Epidermal melanocyte (primary cell): ENCODE data around the gene CLDN6.

Experiments used
- DNase-seq: peaks from one replicate; pipeline ENCODE4 v3.0.0; 2011; ENCODE audit warnings: low spot score; ENCODE audit not compliant: insufficient read length

The CLDN6 gene

GRCh38 chr16:2971985-2972784 is 45.8 kb downstream of the CLDN6 start:
- no peak for DNase-seq

DNA sequence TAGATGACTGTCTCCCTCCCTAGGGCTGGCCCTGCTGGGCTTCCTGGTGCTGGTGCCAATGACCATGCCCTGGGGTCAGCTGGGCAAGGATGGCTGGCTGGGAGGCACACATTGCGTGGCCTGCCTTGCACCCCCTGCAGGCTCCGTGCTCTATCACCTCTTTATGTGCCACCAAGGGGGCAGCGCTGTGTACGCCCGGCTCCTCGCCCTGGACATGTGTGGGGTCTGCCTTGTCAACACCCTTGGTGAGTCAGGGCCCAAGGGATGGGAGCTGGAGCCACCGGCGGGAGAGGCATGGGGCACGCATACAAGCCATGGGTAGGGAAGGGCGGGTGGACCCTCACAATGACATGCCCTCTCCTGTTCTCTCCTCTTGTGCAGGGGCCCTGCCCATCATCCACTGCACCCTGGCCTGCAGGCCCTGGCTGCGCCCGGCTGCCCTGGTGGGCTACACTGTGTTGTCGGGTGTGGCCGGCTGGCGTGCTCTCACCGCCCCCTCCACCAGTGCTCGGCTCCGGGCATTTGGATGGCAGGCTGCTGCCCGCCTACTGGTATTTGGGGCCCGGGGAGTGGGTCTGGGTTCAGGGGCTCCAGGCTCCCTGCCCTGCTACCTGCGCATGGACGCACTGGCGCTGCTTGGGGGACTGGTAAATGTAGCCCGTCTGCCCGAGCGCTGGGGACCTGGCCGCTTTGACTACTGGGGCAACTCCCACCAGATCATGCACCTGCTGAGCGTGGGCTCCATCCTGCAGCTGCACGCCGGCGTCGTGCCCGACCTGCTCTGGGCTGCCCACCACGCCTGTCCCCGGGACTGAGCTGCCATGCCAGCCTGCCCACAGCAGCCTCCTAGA is 46.6 kb downstream of the CLDN6 start:
- DNase-seq, result no peak

- DNase-seq, result no peak
Measured at GRCh38 chr16:2970563-2970962, 47.4 kb downstream of the CLDN6 start.

- peak; percentile 70 for DNase-seq
Measured at GRCh38 chr16:2969545-2970521, 48.1 kb downstream of the CLDN6 start.

DNA sequence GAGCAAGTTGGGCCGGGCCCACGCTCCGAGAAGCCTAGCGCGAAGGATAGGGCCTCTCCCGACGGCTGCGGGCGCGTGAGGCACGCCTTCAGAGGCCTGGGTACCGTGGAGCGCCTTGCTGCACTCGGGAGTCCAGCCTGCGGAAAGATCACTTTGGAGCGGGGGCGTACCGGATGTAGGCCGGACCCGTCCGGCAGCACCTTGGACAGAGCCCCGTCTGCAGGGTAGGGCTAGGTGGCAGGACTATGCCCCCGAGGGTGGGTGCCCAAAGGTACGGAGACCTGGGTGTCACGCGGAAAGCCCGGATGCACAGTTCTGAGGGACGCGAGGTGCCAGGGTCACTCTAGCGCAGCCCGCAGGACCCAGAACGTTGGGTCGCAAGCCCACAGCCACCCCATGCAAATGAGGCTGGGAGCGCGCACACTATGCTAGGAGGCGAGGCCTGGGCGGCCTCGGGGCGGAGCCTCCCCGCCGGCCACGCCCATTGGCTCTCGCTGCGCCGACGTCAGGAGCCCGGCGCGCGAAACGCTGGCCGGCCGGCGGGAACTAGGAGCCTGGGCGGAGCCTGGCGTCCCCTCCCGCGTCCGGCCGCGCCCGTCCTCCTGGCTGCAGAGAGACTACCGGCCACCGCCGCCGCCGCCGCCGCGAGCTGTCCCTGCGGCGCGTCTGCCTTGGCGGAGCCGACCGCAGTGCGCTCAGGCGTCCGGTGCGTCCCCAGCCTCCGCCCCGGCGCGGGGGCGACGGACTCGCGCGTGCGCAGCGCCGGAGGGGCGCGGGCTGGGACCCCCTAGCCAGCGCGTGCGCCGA is 49.0 kb downstream of the CLDN6 start, which contains the start of gene PAQR4:
PAQR4 (plus strand) TSS at position 611 of the 807 bp plus-strand sequence. CDS start 327 bp downstream, outside the sequence.
- peak; percentile 97 for DNase-seq

- no peak for DNase-seq
Measured at GRCh38 chr16:2968368-2968737, 49.6 kb downstream of the CLDN6 start.

- no peak for DNase-seq
Measured at GRCh38 chr16:2967721-2968161, 50.2 kb downstream of the CLDN6 start.

- DNase-seq, result no peak
Measured at GRCh38 chr16:2967211-2967631, 50.8 kb downstream of the CLDN6 start.

GRCh38 chr16:2966808-2967191 is 51.2 kb downstream of the CLDN6 start:
- no peak for DNase-seq

DNA sequence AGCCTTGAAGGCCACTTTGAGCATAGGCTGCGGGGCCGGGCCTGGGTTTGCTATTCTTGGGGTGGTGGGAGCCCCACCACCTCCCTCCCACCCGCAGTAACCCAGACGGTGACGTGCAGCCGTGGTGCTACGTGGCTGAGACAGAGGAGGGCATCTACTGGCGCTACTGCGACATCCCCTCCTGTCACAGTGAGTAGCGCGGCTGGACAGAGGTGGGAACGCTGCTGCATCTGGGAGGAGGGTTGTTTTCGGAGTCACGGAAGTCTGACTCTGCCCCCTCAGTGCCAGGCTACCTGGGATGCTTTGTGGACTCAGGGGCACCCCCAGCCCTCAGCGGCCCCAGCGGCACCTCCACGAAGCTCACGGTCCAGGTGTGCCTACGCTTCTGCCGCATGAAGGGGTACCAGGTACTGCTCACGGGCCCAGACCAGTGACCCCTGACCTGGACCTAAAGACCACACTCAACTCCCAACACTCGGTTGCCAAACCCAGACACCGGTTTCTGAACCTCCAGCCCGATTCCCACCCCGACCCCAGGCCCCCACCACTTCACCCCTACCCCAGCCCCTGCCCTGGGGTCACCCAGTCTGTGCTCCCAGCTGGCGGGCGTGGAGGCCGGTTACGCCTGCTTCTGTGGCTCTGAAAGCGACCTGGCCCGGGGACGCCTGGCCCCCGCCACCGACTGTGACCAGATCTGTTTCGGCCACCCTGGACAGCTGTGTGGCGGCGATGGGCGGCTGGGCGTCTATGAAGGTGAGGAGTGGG is 51.8 kb downstream of the CLDN6 start:
- DNase-seq, result no peak
